H1 (cell line): ENCODE measurements around the gene OR10P1. TPM values are rescaled to one million over a fixed set of nuclear protein-coding genes. Genes with fewer than 3 reads are reported as not detected.

Experiments
- RAD21 ChIP-seq, 2 experiments: IDR thresholded peaks in 1 of 2; conservative IDR thresholded peaks in 1 of 2; 2 replicates each; pipeline ENCODE4 v1.6.1; 2011; ENCODE audit warnings: low read depth in 2 of 2, low read length in 2 of 2, improper control_type of control experiment in 1 of 2, inconsistent platforms in 1 of 2, mild to moderate bottlenecking in 1 of 2, moderate library complexity in 1 of 2
- polyA plus RNA-seq, 7 experiments: library from polyadenylated mRNA; depleted of rRNA in 3 of 7; stranded (reverse) in 5 of 7; unstranded in 2 of 7; fragments of >200 nt in 5 of 7; fragments of 200-250 nt in 2 of 7; gene quantifications; 1 replicate in 5 of 7; 2 replicates in 1 of 7; 4 replicates in 1 of 7; pipeline versions ENCODE4 v1.2.1 to v1.2.3, GENCODE V29; 2011 to 2013; ENCODE audit warnings: missing spikeins in 2 of 7, mixed read lengths in 2 of 7
- total RNA-seq: library from RNA; stranded (reverse); fragmentation: NEBNext Ultra II Directional; extraction: Animal tissue kit (Norgen Biotek cat#: 25700); gene quantifications from 2 replicates; pipeline ENCODE4 v1.2.1, GENCODE V29; 2021

OR10P1 gene
- total and polyA plus RNA-seq, 2 of the 8 experiments (the other 6 are each of a cell fraction or from before 2014, with no cell fraction given): not detected

DNA sequence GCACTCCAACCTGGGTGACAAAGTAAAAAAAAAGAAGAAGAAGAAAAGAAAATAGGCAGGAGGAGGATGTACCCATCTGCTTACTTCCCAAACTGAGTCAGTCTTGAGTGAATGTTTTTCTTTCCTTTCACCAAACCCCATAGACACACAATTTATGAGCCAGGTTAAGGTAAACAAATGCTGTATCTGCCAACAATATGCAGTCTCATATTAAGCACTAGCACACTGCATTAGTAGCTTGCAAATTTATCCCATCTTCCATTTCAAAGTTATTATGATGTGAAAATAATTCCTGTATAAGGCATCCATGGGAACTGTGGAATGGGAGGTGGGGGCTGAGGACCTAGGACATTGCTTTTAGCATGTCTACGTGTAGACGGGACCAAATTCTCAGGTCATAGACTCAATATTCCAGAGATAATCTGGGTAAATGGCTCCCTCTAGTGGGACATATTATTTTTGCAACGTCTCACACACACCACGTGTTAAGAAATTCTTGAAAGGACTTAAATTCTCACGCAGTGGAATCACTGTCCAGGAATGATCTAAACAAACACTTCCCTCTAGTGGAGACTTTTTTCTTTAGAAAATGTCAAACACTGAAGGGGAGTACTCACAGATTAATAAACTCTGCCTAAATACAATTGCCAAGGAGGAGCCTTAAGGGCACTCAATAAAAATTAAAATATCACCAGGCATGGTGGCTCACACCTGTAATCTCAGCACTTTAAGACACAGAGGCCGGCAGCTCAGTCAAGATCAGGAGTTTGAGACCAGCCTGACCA, 17.1 kb upstream of the OR10P1 start (continued):
- TF ChIP-seq RAD21 (IDR thresholded peaks at IDR 0.05 in 1 of 2, conservative IDR thresholded peaks at IDR 0.05 in 1 of 2; ENCODE audit: low read depth in 2 of 2, low read length in 2 of 2): peak; percentile 95 to 98
